ENCODE data around the gene CPTP.

DNA sequence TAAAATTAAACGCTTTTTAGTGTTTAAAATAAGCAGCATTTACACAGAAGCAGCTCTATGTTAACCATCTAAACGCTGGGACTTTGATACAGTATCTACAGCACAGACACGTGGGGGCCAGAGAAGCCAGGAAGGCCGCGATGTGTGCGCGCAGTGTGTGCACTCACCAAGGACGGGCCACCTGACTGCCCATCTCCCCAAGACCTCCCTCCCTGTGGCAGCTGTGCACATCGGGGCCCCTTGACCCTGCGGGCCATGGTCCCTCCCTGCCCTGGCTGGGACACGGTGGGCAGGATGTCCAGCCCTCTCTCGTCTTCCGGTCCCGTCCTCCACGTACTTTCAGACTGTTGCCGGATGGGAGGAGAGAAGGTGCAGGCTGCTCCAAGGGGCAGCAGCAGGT, 10.7 kb downstream of the CPTP start:
- TF ChIP-seq, protein P1, sequence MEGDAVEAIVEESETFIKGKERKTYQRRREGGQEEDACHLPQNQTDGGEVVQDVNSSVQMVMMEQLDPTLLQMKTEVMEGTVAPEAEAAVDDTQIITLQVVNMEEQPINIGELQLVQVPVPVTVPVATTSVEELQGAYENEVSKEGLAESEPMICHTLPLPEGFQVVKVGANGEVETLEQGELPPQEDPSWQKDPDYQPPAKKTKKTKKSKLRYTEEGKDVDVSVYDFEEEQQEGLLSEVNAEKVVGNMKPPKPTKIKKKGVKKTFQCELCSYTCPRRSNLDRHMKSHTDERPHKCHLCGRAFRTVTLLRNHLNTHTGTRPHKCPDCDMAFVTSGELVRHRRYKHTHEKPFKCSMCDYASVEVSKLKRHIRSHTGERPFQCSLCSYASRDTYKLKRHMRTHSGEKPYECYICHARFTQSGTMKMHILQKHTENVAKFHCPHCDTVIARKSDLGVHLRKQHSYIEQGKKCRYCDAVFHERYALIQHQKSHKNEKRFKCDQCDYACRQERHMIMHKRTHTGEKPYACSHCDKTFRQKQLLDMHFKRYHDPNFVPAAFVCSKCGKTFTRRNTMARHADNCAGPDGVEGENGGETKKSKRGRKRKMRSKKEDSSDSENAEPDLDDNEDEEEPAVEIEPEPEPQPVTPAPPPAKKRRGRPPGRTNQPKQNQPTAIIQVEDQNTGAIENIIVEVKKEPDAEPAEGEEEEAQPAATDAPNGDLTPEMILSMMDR (conservative IDR thresholded peaks at IDR 0.05; ENCODE audit: low read length) = no peak
- no peak for TF ChIP-seq EZH2phosphoT487 (IDR thresholded peaks at IDR 0.05; ENCODE audit: borderline replicate concordance)
